HG03442 (cell line): ENCODE data around the gene MTURN.

Source experiments
- ATAC-seq: cut with Tn5 transposase; IDR thresholded peaks from one replicate; pipeline ENCODE4 v1.9.1; 2021; ENCODE audit warnings: mild to moderate bottlenecking, moderate library complexity; ENCODE audit not compliant: unreplicated experiment

MTURN gene

GRCh38 chr7:30135301-30136116, 723 bp downstream of the MTURN start:
- peak; percentile 16 for ATAC-seq

- ATAC-seq = no peak
Observed at GRCh38 chr7:30136117-30136731, 1.4 kb downstream of the MTURN start.

GRCh38 chr7:30136743-30137485, 2.1 kb downstream of the MTURN start:
- ATAC-seq = no peak

GRCh38 chr7:30139836-30140384, 5.1 kb downstream of the MTURN start:
- ATAC-seq = no peak

- ATAC-seq = no peak
Observed at GRCh38 chr7:30140456-30140855, 5.7 kb downstream of the MTURN start.

GRCh38 chr7:30142710-30143109, 7.9 kb downstream of the MTURN start:
- ATAC-seq = no peak

GRCh38 chr7:30143748-30144251, 9.0 kb downstream of the MTURN start:
- ATAC-seq = no peak

GRCh38 chr7:30144657-30145306, 10.0 kb downstream of the MTURN start:
- no peak for ATAC-seq

GRCh38 chr7:30145426-30145970, 10.7 kb downstream of the MTURN start:
- no peak for ATAC-seq

- ATAC-seq = no peak
Observed at GRCh38 chr7:30146127-30146612, 11.4 kb downstream of the MTURN start.

- ATAC-seq = no peak
Observed at GRCh38 chr7:30147223-30147622, 12.4 kb downstream of the MTURN start.

- ATAC-seq = no peak
Observed at GRCh38 chr7:30147785-30148184, 13.0 kb downstream of the MTURN start.

GRCh38 chr7:30148426-30148825, 13.6 kb downstream of the MTURN start:
- no peak for ATAC-seq

- ATAC-seq = no peak
Observed at GRCh38 chr7:30148951-30149459, 14.2 kb downstream of the MTURN start.

- no peak for ATAC-seq
Observed at GRCh38 chr7:30149640-30150272, 15.0 kb downstream of the MTURN start.

GRCh38 chr7:30150711-30151110, 15.9 kb downstream of the MTURN start:
- ATAC-seq = no peak

GRCh38 chr7:30154111-30154587, 19.4 kb downstream of the MTURN start:
- no peak for ATAC-seq

GRCh38 chr7:30155481-30155880, 20.7 kb downstream of the MTURN start:
- no peak for ATAC-seq

GRCh38 chr7:30157204-30157603, 22.4 kb downstream of the MTURN start:
- no peak for ATAC-seq
